ENCODE data around the gene DZIP3. TPM values are rescaled to one million over a fixed set of nuclear protein-coding genes. Genes with fewer than 3 reads are reported as not detected.

Gene DZIP3
- total and polyA plus RNA-seq, 4 donors, result 0.38 to 15.5 (median 7.1) TPM

GRCh38 chr3:108728934-108729333 lies 139.4 kb downstream of the DZIP3 start:
- no peaks in the 10 kb centered on the region for H3K4me1 ChIP-seq (ENCODE audit: control insufficient read depth in 1 of 2, insufficient read depth in 2 of 2, low read length in 2 of 2)
- intact Hi-C loops (cut with DNase I), result no loop called here
- 60 to 62% methylated on average over 1 of the region's 1 CpG for WGBS, 2 donors
- no peaks in the 10 kb centered on the region for H3K36me3 ChIP-seq (ENCODE audit: control insufficient read depth in 1 of 2, insufficient read depth in 2 of 2, low read length in 1 of 2)
- H3K27me3 ChIP-seq (ENCODE audit: control insufficient read depth in 1 of 2, insufficient read depth in 2 of 2, low read length in 1 of 2), result no peaks in the 10 kb centered on the region
- no peak for ATAC-seq (ENCODE audit: low FRiP score)
- no peaks in the 10 kb centered on the region for H3K9me3 ChIP-seq (ENCODE audit: control insufficient read depth, low read length)
- DNase-seq, result no peak
- H3K27ac ChIP-seq (ENCODE audit: low read depth in 1 of 2, low read length in 2 of 2), result no peak overlapping the region
- H3K4me3 ChIP-seq (ENCODE audit: low read length in 2 of 2), result no peak overlapping the region

- Histone ChIP-seq H3K27ac (ENCODE audit: low read depth in 1 of 2, low read length in 2 of 2) (no peak overlapping the region), H3K27me3 (ENCODE audit: control insufficient read depth in 1 of 2, insufficient read depth in 2 of 2, low read length in 1 of 2) (peaks cover 0 to 3% of the 10 kb centered on the region in 2 donors), H3K4me1 (ENCODE audit: control insufficient read depth in 1 of 2, insufficient read depth in 2 of 2, low read length in 2 of 2) (no peaks in the 10 kb centered on the region), H3K9me3 (ENCODE audit: control insufficient read depth, low read length) (no peaks in the 10 kb centered on the region), H3K4me3 (ENCODE audit: low read length in 2 of 2) (no peak overlapping the region), H3K36me3 (ENCODE audit: control insufficient read depth in 1 of 2, insufficient read depth in 2 of 2, low read length in 1 of 2) (no peaks in the 10 kb centered on the region)
- no peak for ATAC-seq (ENCODE audit: low FRiP score)
- intact Hi-C loops (cut with DNase I), result no loop called here
- WGBS, 2 donors, result 76 to 81% methylated on average over 6 of the region's 6 CpGs
- no peak for DNase-seq
Observed at GRCh38 chr3:108736821-108737220, 147.3 kb downstream of the DZIP3 start.

- H3K27ac ChIP-seq (ENCODE audit: low read depth in 1 of 2, low read length in 2 of 2), result no peak overlapping the region
- peaks cover 6% of the 10 kb centered on the region for H3K9me3 ChIP-seq (ENCODE audit: control insufficient read depth, low read length)
- H3K4me1 ChIP-seq (ENCODE audit: control insufficient read depth in 1 of 2, insufficient read depth in 2 of 2, low read length in 2 of 2), result no peaks in the 10 kb centered on the region
- WGBS, 2 donors, result 48 to 73% methylated on average over 1 of the region's 1 CpG
- H3K27me3 ChIP-seq (ENCODE audit: control insufficient read depth in 1 of 2, insufficient read depth in 2 of 2, low read length in 1 of 2), result no peaks in the 10 kb centered on the region
- ATAC-seq (ENCODE audit: low FRiP score) (no peak), DNase-seq (no peak)
- intact Hi-C loops (cut with DNase I), result no loop called here
- no peaks in the 10 kb centered on the region for H3K36me3 ChIP-seq (ENCODE audit: control insufficient read depth in 1 of 2, insufficient read depth in 2 of 2, low read length in 1 of 2)
- no peak overlapping the region for H3K4me3 ChIP-seq (ENCODE audit: low read length in 2 of 2)
Observed at GRCh38 chr3:108742929-108743328, 153.4 kb downstream of the DZIP3 start.

Other genes with a start within 250 kb of the DZIP3 start
- gene MYH15, start 79.1 kb upstream of the DZIP3 start, total RNA-seq, result under 1 TPM; 0.03 to 0.15 TPM
- gene MYH15, start 79.1 kb upstream of the DZIP3 start, polyA plus RNA-seq, result under 1 TPM in 1 of 2 donors, not detected in 1; 0.05 TPM
- 1 to 10 TPM; 2.8 to 4.5 TPM for gene CIP2A, start 284 bp upstream of the DZIP3 start, total RNA-seq
- gene CIP2A, start 284 bp upstream of the DZIP3 start, polyA plus RNA-seq, result under 1 TPM; 0.25 to 0.97 TPM
- gene RETNLB, start 167.7 kb downstream of the DZIP3 start, total RNA-seq, result not detected
- gene RETNLB, start 167.7 kb downstream of the DZIP3 start, polyA plus RNA-seq, result not detected
- gene TRAT1, start 233.1 kb downstream of the DZIP3 start, total RNA-seq, result 1 to 10 TPM in 1 of 2 donors, under 1 TPM in 1; 0.52 to 1.3 TPM
- 1 to 10 TPM in 1 of 2 donors, not detected in 1; 1.1 TPM for gene TRAT1, start 233.1 kb downstream of the DZIP3 start, polyA plus RNA-seq

All from aorta (tissue), 5 donors.